Keratinocyte (primary cell): Measurements from ENCODE around the gene SREK1IP1. TPM values are rescaled to one million over a fixed set of nuclear protein-coding genes. Genes with fewer than 3 reads are reported as not detected.

Experiments
- DNase-seq: peaks from one replicate; pipeline ENCODE4 v3.0.0-alpha.2; 2011; ENCODE audit warnings: low read depth, missing footprints, low spot score
- FAIRE-seq: peaks from 2 replicates; lab custom pipeline; 2011; peaks lifted over from hg19 to GRCh38; lab: Jason Lieb, UNC
- H2AFZ ChIP-seq: 2 replicates; pipeline ENCODE4 v1.6.0; 2012; ENCODE audit warnings: low read length, control low read depth, inconsistent platforms; ENCODE audit not compliant: control insufficient read depth
- H3K27ac ChIP-seq: 2 replicates; pipeline ENCODE4 v1.5.1; 2011; ENCODE audit warnings: low read length; ENCODE audit not compliant: control insufficient read depth, insufficient read depth
- H3K27me3 ChIP-seq: 3 replicates; pipeline ENCODE4 v1.6.0; 2011; ENCODE audit warnings: low read length; ENCODE audit not compliant: control insufficient read depth, insufficient read depth; ENCODE audit errors: extremely low read depth
- H3K36me3 ChIP-seq, 2 experiments: 2 replicates in 1 of 2; 3 replicates in 1 of 2; pipeline ENCODE4 v1.5.1; 2011; ENCODE audit warnings: low read length in 2 of 2, mild to moderate bottlenecking in 1 of 2; ENCODE audit not compliant: control insufficient read depth in 2 of 2, insufficient read depth in 2 of 2; ENCODE audit errors: extremely low read depth in 1 of 2
- H3K4me1 ChIP-seq: 3 replicates; pipeline ENCODE4 v1.5.1; 2011; ENCODE audit warnings: low read length; ENCODE audit not compliant: control insufficient read depth, insufficient read depth; ENCODE audit errors: extremely low read depth
- H3K4me2 ChIP-seq: 3 replicates; pipeline ENCODE4 v1.6.0; 2011; ENCODE audit warnings: low read depth, low read length; ENCODE audit not compliant: control insufficient read depth, insufficient read depth; ENCODE audit errors: extremely low read depth
- H3K4me3 ChIP-seq, 3 experiments: fragments of 200-600 bp in 1 of 3; sonication (generic) in 1 of 3; 2 replicates in 2 of 3; 3 replicates in 1 of 3; pipeline ENCODE4 v1.5.1; 2011 to 2016; ENCODE audit warnings: low read length in 3 of 3, mild to moderate bottlenecking in 3 of 3, control low read depth in 2 of 3, inconsistent platforms in 1 of 3, low read depth in 1 of 3, mixed read lengths in 1 of 3, mixed run types in 1 of 3, moderate library complexity in 1 of 3; ENCODE audit not compliant: control insufficient read depth in 2 of 3, insufficient read depth in 2 of 3; ENCODE audit errors: extremely low read depth in 1 of 3
- H3K79me2 ChIP-seq: 2 replicates; pipeline ENCODE4 v1.6.0; 2012; ENCODE audit warnings: low read length; ENCODE audit not compliant: control insufficient read depth, insufficient read depth
- H3K9ac ChIP-seq: 3 replicates; pipeline ENCODE4 v1.6.0; 2011; ENCODE audit warnings: low read length; ENCODE audit not compliant: control insufficient read depth, insufficient read depth; ENCODE audit errors: extremely low read depth
- H3K9me1 ChIP-seq: 3 replicates; pipeline ENCODE4 v1.6.0; 2011; ENCODE audit warnings: low read length; ENCODE audit not compliant: control insufficient read depth, insufficient read depth; ENCODE audit errors: extremely low read depth
- H3K9me3 ChIP-seq: 2 replicates; pipeline ENCODE4 v1.5.1; 2012; ENCODE audit warnings: low read depth, low read length; ENCODE audit not compliant: control insufficient read depth
- H4K20me1 ChIP-seq: 3 replicates; pipeline ENCODE4 v1.6.0; 2011; ENCODE audit warnings: low read length; ENCODE audit not compliant: control insufficient read depth, insufficient read depth; ENCODE audit errors: extremely low read depth
- CTCF ChIP-seq, 3 experiments: IDR thresholded peaks in 1 of 3; conservative IDR thresholded peaks in 1 of 3; optimal IDR thresholded peaks in 1 of 3; 2 replicates in 2 of 3; 3 replicates in 1 of 3; pipeline versions ENCODE3 to v1.5.1; 2011; ENCODE audit warnings: low read length in 3 of 3, mild to moderate bottlenecking in 3 of 3, moderate library complexity in 2 of 3, control low read depth in 1 of 3, inconsistent platforms in 1 of 3; ENCODE audit not compliant: insufficient read depth in 2 of 3; ENCODE audit errors: extremely low read depth in 1 of 3
- EZH2 ChIP-seq: IDR thresholded peaks from one replicate; pipeline ENCODE4 v1.6.1; 2012; ENCODE audit warnings: inconsistent platforms, mild to moderate bottlenecking, low read length, moderate library complexity
- dilution Hi-C: fragments of 300-500 bp; cut with MboI; formaldehyde crosslinking; loops from one replicate; pipeline ENCODE4 v1.7.0; 2020; ENCODE audit warnings: low sequenced_read_pairs; ENCODE audit not compliant: extremely low pct_ligation_motif_present
- polyA plus RNA-seq, 5 experiments: library from polyadenylated mRNA; depleted of rRNA in 3 of 5; stranded (reverse) in 3 of 5; stranded (forward) in 1 of 5; unstranded in 1 of 5; fragments of >200 nt; gene quantifications; 1 replicate in 1 of 5; 2 replicates in 3 of 5; 3 replicates in 1 of 5; pipeline versions ENCODE4 v1.2.1 to v1.2.3, GENCODE V29; 2011 to 2012; ENCODE audit warnings: missing spikeins in 2 of 5, low read depth in 1 of 5, low replicate concordance in 1 of 5

SREK1IP1 gene
- polyA plus RNA-seq, 1 donor (not counting 4 experiments of a cell fraction or from before 2014, with no cell fraction given): 10.8 TPM

- Histone ChIP-seq H2AFZ (peak overlapping the region; percentile 99), H3K9me3 (no peaks in the 10 kb centered on the region), H3K79me2 (peaks cover 73% of the 10 kb centered on the region), H3K4me3 (peak overlapping the region; percentile 68 to 88 (median 85)), H3K27me3 (no peaks in the 10 kb centered on the region), H3K9ac (peak overlapping the region; percentile 99), H3K4me1 (peaks cover 43% of the 10 kb centered on the region), H4K20me1 (no peaks in the 10 kb centered on the region), H3K36me3 (peaks cover 0 to 8% of the 10 kb centered on the region in 2 experiments), H3K4me2 (peak overlapping the region; percentile 99), H3K27ac (peak overlapping the region; percentile 98), H3K9me1 (no peaks in the 10 kb centered on the region)
- dilution Hi-C loops: no loop called here
- DNase-seq: no peak
- FAIRE-seq: no peak
- no peak for TF ChIP-seq EZH2
- no peak for TF ChIP-seq CTCF (optimal IDR thresholded peaks at IDR 0.05 in 1 of 3, IDR thresholded peaks at IDR 0.05 in 1 of 3, conservative IDR thresholded peaks at IDR 0.05 in 1 of 3; ENCODE audit: extremely low read depth in 1 of 3, insufficient read depth in 2 of 3, low read length in 3 of 3)
Measured at GRCh38 chr5:64769855-64770254, 1.4 kb upstream of the SREK1IP1 start.

GRCh38 chr5:64767959-64768357 lies 533 bp downstream of the SREK1IP1 start:
- Histone ChIP-seq H3K27me3 (no peaks in the 10 kb centered on the region), H3K4me3 (peak overlapping the region; percentile 68 to 88 (median 85)), H3K4me1 (peaks cover 44% of the 10 kb centered on the region), H3K79me2 (peaks cover 87% of the 10 kb centered on the region), H2AFZ (peak overlapping the region; percentile 99), H3K4me2 (peak overlapping the region; percentile 98), H3K9me3 (no peaks in the 10 kb centered on the region), H3K27ac (peak overlapping the region; percentile 98), H3K36me3 (peaks cover 2 to 14% of the 10 kb centered on the region in 2 experiments), H3K9ac (peak overlapping the region; percentile 99), H3K9me1 (no peaks in the 10 kb centered on the region), H4K20me1 (no peaks in the 10 kb centered on the region)
- TF ChIP-seq EZH2 (no peak), CTCF (optimal IDR thresholded peaks at IDR 0.05 in 1 of 3, IDR thresholded peaks at IDR 0.05 in 1 of 3, conservative IDR thresholded peaks at IDR 0.05 in 1 of 3; ENCODE audit: extremely low read depth in 1 of 3, insufficient read depth in 2 of 3, low read length in 3 of 3) (no peak)
- dilution Hi-C loops: no loop called here
- no peak for DNase-seq
- no peak for FAIRE-seq
